ENCODE results near the gene CARD10.

- TF ChIP-seq POLR2AphosphoS5 (IDR thresholded peaks at IDR 0.05; ENCODE audit: low read depth, low read length), result no peak
- no peak for TF ChIP-seq POLR2A (IDR thresholded peaks at IDR 0.05; ENCODE audit: low read depth, low read length)
- no peak for TF ChIP-seq TAF1 (IDR thresholded peaks at IDR 0.05; ENCODE audit: borderline replicate concordance, low read depth, low read length)
Measured at GRCh38 chr22:37525073-37525745, 6.0 kb upstream of the CARD10 start.
